Measurements from ENCODE around the gene TICAM2. TPM values are rescaled to one million over a fixed set of nuclear protein-coding genes. Genes with fewer than 3 reads are reported as not detected.

The TICAM2 gene
- polyA plus RNA-seq, 4 donors, result 2.7 to 5.5 (median 4.7) TPM

DNA sequence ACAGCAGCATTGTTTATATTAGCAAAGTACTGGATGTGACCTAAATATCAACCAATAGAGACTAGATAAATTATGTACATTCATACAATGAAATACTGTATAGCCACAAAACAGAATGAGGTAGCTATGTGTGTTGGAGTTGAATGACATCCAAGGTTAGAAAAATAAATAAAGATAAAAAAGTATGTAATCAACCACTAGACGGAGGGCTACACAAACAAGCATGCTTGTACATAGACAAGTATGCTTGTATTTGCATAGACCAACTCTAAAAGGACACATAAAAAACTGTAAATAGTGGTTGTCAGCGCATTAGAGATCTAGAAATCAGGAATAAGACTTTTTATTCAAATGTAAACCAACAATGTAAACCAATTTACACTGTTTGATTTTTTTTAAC lies 60.7 kb downstream of the TICAM2 start:
- no peak for DNase-seq (ENCODE audit: low read depth in 4 of 4, low spot score in 3 of 4)

DNA sequence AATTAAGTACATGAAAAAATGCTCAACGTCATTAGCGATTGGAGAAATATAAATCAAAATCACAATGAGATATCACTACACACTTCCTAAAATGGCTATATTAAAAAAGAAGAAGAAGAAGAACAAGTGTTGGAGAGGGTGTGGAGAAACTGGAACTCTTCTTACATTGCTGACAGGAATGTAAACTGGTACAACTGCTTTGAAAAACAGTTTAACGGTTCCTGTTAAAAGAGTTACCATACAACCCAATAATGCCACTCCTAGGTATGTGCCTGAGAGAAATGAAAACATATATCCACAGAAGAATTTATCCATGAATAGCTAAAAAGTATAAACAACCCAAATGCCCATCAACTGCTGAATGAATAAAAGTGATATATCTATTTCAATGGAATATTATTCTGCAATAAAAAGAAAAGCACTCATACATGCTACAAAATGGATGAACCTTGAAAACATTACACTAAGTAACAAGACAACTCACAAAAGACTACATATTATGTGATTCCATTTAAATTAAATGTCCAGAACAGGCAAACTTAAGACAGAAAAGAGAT lies 66.7 kb downstream of the TICAM2 start:
- DNase-seq (ENCODE audit: low read depth in 4 of 4, low spot score in 3 of 4), result no peak

- no peak for DNase-seq (ENCODE audit: low read depth in 4 of 4, low spot score in 3 of 4)
These were observed 69.8 kb downstream of the TICAM2 start for GRCh38 chr5:115532517-115532916.

GRCh38 chr5:115531787-115532367 lies 70.4 kb downstream of the TICAM2 start:
- no peak for DNase-seq (ENCODE audit: low read depth in 4 of 4, low spot score in 3 of 4)

DNA sequence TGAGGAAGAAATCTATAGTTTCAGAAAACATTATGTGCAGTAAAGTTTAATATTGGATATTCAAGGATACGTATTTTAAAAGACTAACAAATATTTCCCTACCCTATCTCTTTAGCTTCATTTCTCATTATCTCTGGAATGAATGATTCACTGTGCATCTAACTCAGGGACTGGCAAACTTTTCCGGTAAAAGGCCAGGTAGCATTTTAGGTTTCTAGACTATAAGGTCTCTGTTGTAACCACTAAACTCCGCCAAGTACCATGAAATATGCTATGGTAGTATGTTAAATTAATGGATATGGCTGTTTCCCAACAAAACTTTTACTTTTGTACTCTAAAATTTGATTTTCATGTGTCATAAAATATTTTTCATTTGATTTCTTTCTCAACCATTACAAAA lies 70.9 kb downstream of the TICAM2 start:
- DNase-seq (ENCODE audit: low read depth in 4 of 4, low spot score in 3 of 4), result no peak

DNA sequence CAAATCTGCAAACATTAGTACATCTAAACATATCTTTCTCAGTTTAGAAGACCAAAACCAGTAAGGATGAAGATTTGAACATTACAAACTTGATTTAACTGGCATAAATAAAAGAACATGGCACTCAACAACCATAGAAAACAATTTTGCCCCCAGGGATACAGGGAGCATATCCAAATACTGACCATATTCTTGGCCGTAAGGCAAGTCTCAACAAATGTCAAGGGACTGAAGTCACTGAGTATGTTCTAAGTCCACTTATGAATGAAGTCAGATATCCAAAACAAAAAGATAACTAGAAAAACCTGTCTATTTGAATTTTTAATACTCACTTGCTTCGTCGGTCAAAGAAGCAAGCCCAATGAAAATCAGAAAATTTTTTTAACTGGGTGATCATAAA lies 71.9 kb downstream of the TICAM2 start:
- DNase-seq (ENCODE audit: low read depth in 4 of 4, low spot score in 3 of 4), result no peak

Other genes starting within 250 kb of the TICAM2 start
- 10 to 100 TPM; 18.9 to 25.8 (median 24.9) TPM for gene FEM1C, start 57.7 kb downstream of the TICAM2 start, polyA plus RNA-seq (ENCODE audit: insufficient read length in 4 of 4)
- 100 to 1,000 TPM in 3 of 4 donors, 10 to 100 TPM in 1; 99.5 to 127 (median 120) TPM for gene TMED7, start 23.6 kb upstream of the TICAM2 start, polyA plus RNA-seq (ENCODE audit: insufficient read length in 4 of 4)
- 10 to 100 TPM; 18.1 to 28.6 (median 26.6) TPM for gene CDO1, start 214.2 kb upstream of the TICAM2 start, polyA plus RNA-seq (ENCODE audit: insufficient read length in 4 of 4)
- gene ATG12, start 239.1 kb upstream of the TICAM2 start, polyA plus RNA-seq (ENCODE audit: insufficient read length in 4 of 4), result 10 to 100 TPM; 43.3 to 56.2 (median 50.7) TPM
- 100 to 1,000 TPM; 125 to 147 (median 139) TPM for gene AP3S1, start 239.5 kb upstream of the TICAM2 start, polyA plus RNA-seq (ENCODE audit: insufficient read length in 4 of 4)